ENCODE measurements around the gene PROCR.

DNA sequence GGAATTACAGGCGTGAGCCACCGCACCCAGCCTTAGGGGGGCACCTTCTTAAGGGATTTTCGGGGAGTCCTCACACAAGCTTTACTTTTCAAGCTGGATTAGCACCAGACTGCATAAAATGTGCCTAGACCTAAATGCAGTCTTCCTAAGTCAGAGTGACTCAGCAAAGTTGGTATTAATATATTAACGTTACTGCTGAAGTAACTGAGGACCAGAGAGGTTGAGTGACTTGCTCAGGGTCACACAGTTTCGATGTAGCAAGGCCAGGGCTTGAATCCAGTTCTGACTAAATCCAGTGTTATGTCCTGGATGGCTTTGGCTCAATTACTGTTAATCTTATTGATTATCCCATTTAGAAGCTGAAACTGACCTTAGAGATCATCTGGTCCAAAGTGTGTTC is 38.1 kb upstream of the PROCR start:
- TF ChIP-seq CTCF (IDR thresholded peaks at IDR 0.05): no peak
- no peak for TF ChIP-seq POLR2AphosphoS5 (IDR thresholded peaks at IDR 0.05)
- TF ChIP-seq EP300 (IDR thresholded peaks at IDR 0.05): no peak

Data from sigmoid colon (tissue), 4 donors.